ENCODE data around the gene TMEM239. TPM values are rescaled to one million over a fixed set of nuclear protein-coding genes. Genes with fewer than 3 reads are reported as not detected.

Gene TMEM239
- total and polyA plus RNA-seq, 12 donors: 0.08 TPM; not detected in 11

- DNase-seq: peak in 2 of 7 donors; percentile 19 to 43
- Histone ChIP-seq H3K27ac (no peak overlapping the region), H3K27me3 (no peaks in the 10 kb centered on the region), H3K4me1 (replicated peaks in 1 of 2) (peaks cover 12 to 17% of the 10 kb centered on the region in 2 donors), H3K9me3 (replicated peaks in 1 of 3) (no peaks in the 10 kb centered on the region), H3K36me3 (replicated peaks in 1 of 2) (no peaks in the 10 kb centered on the region), H3K4me3 (no peak overlapping the region)
- TF ChIP-seq POLR2A (IDR thresholded peaks at IDR 0.05) (no peak), CTCF (IDR thresholded peaks at IDR 0.05) (no peak)
- 96 to 99% (median 98%) methylated on average over 18 to 19 of the region's 19 CpGs for WGBS, 4 donors
- intact Hi-C loops (cut with DNase I): no loop called here
Measured at GRCh38 chr20:2838170-2838797, 22.1 kb downstream of the TMEM239 start.

GRCh38 chr20:2838847-2839671, 22.9 kb downstream of the TMEM239 start:
- no peaks in the 10 kb centered on the region for H3K36me3 ChIP-seq (replicated peaks in 1 of 2)
- intact Hi-C loops (cut with DNase I): no loop called here
- TF ChIP-seq POLR2A (IDR thresholded peaks at IDR 0.05): no peak
- no peak for TF ChIP-seq CTCF (IDR thresholded peaks at IDR 0.05)
- H3K9me3 ChIP-seq (replicated peaks in 1 of 3): no peaks in the 10 kb centered on the region
- no peak overlapping the region for H3K4me3 ChIP-seq
- peaks cover 12 to 17% of the 10 kb centered on the region in 2 donors for H3K4me1 ChIP-seq (replicated peaks in 1 of 2)
- DNase-seq: peak in 1 of 7 donors; percentile 19
- 96 to 98% (median 98%) methylated on average over 9 to 15 of the region's 15 CpGs for WGBS, 4 donors
- H3K27ac ChIP-seq: no peak overlapping the region
- H3K27me3 ChIP-seq: no peaks in the 10 kb centered on the region

- H3K27me3 ChIP-seq: no peaks in the 10 kb centered on the region
- TF ChIP-seq CTCF (IDR thresholded peaks at IDR 0.05): no peak
- TF ChIP-seq POLR2A (IDR thresholded peaks at IDR 0.05): no peak
- H3K27ac ChIP-seq: peak overlapping the region in 3 of 5 donors; percentile 72 to 94 (median 91)
- H3K36me3 ChIP-seq (replicated peaks in 1 of 2): no peaks in the 10 kb centered on the region
- no peaks in the 10 kb centered on the region for H3K9me3 ChIP-seq (replicated peaks in 1 of 3)
- DNase-seq: peak in 1 of 7 donors; percentile 30
- H3K4me3 ChIP-seq: peak overlapping the region in 3 of 4 donors; percentile 67 to 81 (median 70)
- 84 to 90% (median 87%) methylated on average over 4 to 21 of the region's 21 CpGs for WGBS, 4 donors
- peaks cover 12 to 17% of the 10 kb centered on the region in 2 donors for H3K4me1 ChIP-seq (replicated peaks in 1 of 2)
- intact Hi-C loops (cut with DNase I): no loop called here
Measured at GRCh38 chr20:2839732-2840137, 23.6 kb downstream of the TMEM239 start.

All from adrenal gland (tissue), 12 donors.